GM13977 (cell line): ENCODE data around the gene USP30.
"Not testable (repeated sequence)": the region's sequence is repeated elsewhere in the genome, so short reads cannot be mapped to it uniquely, and the experiment has no call there.

ENCODE experiments used
- DNase-seq: peaks from one replicate; pipeline ENCODE4 v3.0.0; 2012; ENCODE audit warnings: low spot score
- in situ Hi-C: fragments of 300-500 bp; cut with MboI; formaldehyde crosslinking; loops from one replicate; pipeline ENCODE4 v1.12.0; 2022; ENCODE audit warnings: low sequenced_read_pairs, low pct_unique_long_range_greater_than_20kb, mixed read lengths, inconsistent platforms; ENCODE audit not compliant: unreplicated experiment
- TF ChIP-seq, protein P1 (sequence below): IDR thresholded peaks from 2 replicates; pipeline ENCODE4 v1.5.1; 2012; ENCODE audit warnings: mild to moderate bottlenecking, control low read depth; ENCODE audit not compliant: insufficient read depth; ENCODE audit errors: extremely low read depth, missing control alignments

The USP30 gene

DNA sequence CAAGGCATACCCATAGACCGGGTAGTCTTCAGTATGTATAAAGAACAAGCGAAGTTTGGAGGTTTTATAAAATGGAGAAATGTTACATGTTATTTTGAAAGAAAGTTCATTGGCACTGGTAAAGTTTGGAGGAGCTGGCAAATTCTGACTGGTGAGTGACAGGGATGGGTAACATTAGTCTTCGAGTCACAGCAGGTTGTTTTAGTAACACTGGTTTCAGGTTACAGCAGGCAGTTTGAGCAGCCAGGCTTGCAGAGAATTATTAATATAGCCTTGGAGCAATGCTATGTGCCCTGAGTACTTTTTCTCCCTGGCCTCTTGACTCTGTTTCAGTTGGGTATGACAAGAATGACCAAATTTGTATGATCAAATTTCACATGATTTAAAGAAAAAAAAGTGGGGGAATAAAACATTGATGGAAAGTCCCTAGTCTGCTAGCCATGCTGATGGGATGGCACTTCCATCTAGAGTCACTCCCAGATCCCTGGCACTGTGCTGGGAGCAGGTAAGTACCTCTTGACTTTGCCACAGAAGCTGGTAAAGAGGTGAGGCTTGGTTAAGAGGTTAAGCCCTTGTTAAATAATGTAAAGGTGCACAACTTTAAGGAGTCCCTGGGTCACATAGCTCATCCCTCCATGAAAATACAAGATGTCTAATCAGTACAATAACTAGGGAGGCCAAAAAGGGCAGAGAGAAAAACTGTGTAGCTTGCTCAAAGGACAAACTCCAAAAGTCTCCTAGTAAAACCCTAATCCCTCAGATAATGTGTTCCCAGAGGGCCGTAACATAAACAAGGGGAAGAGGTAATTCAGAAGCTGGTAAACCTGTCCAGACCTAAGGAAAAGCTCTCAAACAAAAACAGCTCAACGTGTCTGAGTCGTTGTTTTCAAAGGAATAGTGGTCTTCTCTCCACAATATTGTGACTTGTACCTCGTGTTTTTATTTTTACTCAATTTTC, 18.9 kb upstream of the USP30 start:
- DNase-seq = no peak
- TF ChIP-seq, protein P1, sequence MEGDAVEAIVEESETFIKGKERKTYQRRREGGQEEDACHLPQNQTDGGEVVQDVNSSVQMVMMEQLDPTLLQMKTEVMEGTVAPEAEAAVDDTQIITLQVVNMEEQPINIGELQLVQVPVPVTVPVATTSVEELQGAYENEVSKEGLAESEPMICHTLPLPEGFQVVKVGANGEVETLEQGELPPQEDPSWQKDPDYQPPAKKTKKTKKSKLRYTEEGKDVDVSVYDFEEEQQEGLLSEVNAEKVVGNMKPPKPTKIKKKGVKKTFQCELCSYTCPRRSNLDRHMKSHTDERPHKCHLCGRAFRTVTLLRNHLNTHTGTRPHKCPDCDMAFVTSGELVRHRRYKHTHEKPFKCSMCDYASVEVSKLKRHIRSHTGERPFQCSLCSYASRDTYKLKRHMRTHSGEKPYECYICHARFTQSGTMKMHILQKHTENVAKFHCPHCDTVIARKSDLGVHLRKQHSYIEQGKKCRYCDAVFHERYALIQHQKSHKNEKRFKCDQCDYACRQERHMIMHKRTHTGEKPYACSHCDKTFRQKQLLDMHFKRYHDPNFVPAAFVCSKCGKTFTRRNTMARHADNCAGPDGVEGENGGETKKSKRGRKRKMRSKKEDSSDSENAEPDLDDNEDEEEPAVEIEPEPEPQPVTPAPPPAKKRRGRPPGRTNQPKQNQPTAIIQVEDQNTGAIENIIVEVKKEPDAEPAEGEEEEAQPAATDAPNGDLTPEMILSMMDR = no peak
- in situ Hi-C loops = no loop called here

DNA sequence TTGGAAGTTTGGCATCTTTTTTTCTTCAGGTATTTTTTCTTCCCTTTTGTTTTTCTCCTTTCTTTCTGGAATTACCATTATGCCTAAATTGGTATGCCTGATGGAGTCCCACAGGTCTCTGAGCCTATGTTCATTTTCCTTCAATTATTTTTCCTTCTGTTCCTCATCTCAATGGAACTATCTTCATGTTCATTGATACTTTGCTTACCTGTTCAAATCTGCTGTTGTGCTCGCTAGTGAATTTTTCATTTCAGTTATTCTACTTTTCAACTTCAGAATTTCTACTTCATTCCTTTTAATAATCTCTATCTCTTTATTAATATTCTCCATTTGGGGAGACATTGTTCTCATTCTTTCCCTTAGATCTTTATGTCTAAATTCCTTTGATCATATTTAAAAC, 15.4 kb upstream of the USP30 start:
- TF ChIP-seq, protein P1 = no peak
- DNase-seq = no peak
- in situ Hi-C loops = no loop called here

DNA sequence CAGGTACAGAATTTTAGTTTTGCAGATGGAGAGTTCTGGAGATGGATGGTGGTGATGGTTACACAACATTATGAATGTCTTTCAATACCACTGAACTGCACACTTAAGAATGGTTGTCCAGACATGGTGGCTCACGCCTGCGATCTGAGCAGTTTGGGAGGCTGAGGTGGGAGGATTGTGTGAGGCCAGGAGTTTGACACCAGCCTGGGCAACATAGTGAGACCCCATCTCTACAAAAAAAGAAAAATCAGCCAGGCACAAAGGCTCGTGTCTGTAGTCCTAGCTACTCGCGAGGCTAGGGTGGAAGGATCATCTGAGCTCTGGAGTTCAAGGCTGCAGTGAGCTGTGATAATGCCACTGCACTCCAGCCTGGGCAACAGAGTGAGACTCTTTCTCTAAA, 8.1 kb upstream of the USP30 start:
- in situ Hi-C loops = no loop called here
- DNase-seq = no peak
- TF ChIP-seq, protein P1 = no peak

- in situ Hi-C loops = no loop called here
Observed at GRCh38 chr12:109047081-109047805, 5.1 kb upstream of the USP30 start.

GRCh38 chr12:109048706-109049105, 3.7 kb upstream of the USP30 start:
- in situ Hi-C loops = not testable (repeated sequence)

More at GRCh38 chr12:109047081-109047805, 5.1 kb upstream of the USP30 start:
- TF ChIP-seq, protein P1 = no peak
- no peak for DNase-seq

DNA sequence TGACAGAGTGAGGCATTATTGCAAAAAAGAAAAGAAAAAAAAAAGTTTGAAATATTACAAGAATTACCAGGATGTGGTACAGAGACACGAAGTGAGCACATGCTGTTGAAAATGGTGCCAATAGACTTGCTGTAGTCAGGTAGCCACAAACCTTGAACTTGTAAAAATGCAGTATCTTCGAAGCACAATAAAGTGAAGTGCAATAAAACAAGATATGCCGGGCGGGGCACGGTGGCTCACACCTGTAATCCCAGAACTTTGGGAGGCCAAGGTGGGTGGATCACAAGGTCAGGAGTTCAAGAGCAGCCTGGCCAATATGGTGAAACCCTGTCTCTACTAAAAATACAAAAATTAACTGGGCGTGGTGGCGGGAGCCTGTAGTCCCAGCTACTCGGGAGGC, 2.6 kb upstream of the USP30 start:
- DNase-seq, in situ Hi-C loops: not testable (repeated sequence)

More at GRCh38 chr12:109048706-109049105, 3.7 kb upstream of the USP30 start:
- not testable (repeated sequence) for DNase-seq

DNA sequence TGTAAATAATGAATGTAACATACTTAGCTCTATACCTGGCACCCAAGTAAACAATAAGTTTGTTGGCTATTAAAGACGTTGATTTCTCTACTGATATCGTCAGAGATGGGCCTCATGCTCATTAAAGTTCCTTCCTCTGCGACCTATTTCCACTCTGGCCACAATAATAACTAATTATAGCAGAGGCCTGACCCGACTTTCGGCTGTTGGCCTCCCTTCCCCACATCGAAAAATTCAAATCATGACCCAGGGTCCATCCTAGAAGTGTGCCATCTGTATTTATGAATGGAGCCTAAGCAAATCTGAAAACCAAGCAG, 321 bp upstream of the USP30 start:
- DNase-seq = no peak
- TF ChIP-seq, protein P1 = no peak

More for the DNA sequence above, 321 bp upstream of the USP30 start:
- in situ Hi-C loops = no loop called here
